ENCODE data around the gene ZBTB14.

DNA sequence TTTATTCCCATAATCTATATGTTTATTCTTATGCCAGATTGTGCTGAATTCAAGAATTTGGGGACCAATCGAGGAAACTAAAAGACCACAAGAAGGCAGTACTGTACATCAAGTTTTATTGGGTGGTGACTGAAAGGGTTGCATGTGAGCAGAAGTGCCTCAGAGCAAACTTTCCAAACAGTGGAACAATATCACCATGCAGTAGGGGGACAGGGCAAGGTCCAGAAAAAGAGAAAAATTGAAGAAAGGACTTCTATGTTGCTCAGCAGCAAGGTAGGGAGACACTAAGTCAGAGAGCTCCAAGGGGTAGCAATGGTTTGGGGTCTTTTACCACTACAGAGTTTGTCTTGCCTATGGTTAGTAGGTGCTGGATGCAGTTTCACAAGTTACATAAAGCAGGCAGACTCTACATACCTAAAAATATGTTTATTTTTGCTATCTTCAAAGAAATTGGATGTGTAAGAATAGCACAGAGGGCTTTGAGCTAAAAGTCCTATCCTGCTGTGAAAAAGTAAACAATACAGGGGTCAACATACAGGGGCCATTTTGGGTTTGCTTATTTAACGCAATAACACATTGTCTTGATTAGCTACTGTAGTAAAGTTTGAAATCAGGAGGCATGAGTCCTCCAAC lies 43.8 kb upstream of the ZBTB14 start:
- TF ChIP-seq, protein P1, sequence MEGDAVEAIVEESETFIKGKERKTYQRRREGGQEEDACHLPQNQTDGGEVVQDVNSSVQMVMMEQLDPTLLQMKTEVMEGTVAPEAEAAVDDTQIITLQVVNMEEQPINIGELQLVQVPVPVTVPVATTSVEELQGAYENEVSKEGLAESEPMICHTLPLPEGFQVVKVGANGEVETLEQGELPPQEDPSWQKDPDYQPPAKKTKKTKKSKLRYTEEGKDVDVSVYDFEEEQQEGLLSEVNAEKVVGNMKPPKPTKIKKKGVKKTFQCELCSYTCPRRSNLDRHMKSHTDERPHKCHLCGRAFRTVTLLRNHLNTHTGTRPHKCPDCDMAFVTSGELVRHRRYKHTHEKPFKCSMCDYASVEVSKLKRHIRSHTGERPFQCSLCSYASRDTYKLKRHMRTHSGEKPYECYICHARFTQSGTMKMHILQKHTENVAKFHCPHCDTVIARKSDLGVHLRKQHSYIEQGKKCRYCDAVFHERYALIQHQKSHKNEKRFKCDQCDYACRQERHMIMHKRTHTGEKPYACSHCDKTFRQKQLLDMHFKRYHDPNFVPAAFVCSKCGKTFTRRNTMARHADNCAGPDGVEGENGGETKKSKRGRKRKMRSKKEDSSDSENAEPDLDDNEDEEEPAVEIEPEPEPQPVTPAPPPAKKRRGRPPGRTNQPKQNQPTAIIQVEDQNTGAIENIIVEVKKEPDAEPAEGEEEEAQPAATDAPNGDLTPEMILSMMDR (IDR thresholded peaks at IDR 0.05): no peak
- no peak for TF ChIP-seq POLR2A (IDR thresholded peaks at IDR 0.05)
- no peak for TF ChIP-seq POLR2AphosphoS5 (IDR thresholded peaks at IDR 0.05)
- TF ChIP-seq EP300 (IDR thresholded peaks at IDR 0.05): no peak

Data from gastroesophageal sphincter (tissue), 3 donors.